ENCODE results near the gene KIF15. TPM values are rescaled to one million over a fixed set of nuclear protein-coding genes. Genes with fewer than 3 reads are reported as not detected.

KIF15 gene
- total RNA-seq, 1 experiment from 2014 or later = 20.9 TPM

GRCh38 chr3:44845528-44846520, 84.2 kb downstream of the KIF15 start:
- TF ChIP-seq POLR2A (IDR thresholded peaks at IDR 0.05; ENCODE audit: borderline replicate concordance, extremely low read depth, insufficient read depth, insufficient read length) (no peak), FOSL1 (IDR thresholded peaks at IDR 0.05; ENCODE audit: low read depth) (no peak), EZH2 (IDR thresholded peaks at IDR 0.05) (no peak), SIN3A (IDR thresholded peaks at IDR 0.05; ENCODE audit: low read depth) (no peak), TCF7L2 (IDR thresholded peaks at IDR 0.05; ENCODE audit: borderline replicate concordance, extremely low read depth, insufficient read depth, insufficient read length) (no peak), JUND (IDR thresholded peaks at IDR 0.05) (no peak), CBX3 (IDR thresholded peaks at IDR 0.05; ENCODE audit: low read depth) (no peak), EZH2phosphoT487 (IDR thresholded peaks at IDR 0.05; ENCODE audit: borderline replicate concordance) (no peak), ATF3 (IDR thresholded peaks at IDR 0.05) (no peak), ZFX (IDR thresholded peaks at IDR 0.05) (no peak), ZNF274 (IDR thresholded peaks at IDR 0.05; ENCODE audit: low read depth, low read length) (no peak), SRF (IDR thresholded peaks at IDR 0.05; ENCODE audit: low read depth) (no peak), REST (IDR thresholded peaks at IDR 0.05; ENCODE audit: low read depth) (no peak), MAX (IDR thresholded peaks at IDR 0.05) (no peak), POLR2AphosphoS5 (IDR thresholded peaks at IDR 0.05; ENCODE audit: low read depth, low read length) (no peak)
- intact Hi-C loops (cut with micrococcal nuclease) = no loop called here
- Histone ChIP-seq H3K9me2 (ENCODE audit: insufficient read depth) (no peaks in the 10 kb centered on the region), H3K79me2 (ENCODE audit: insufficient read depth, low read length) (no peaks in the 10 kb centered on the region), H4K20me1 (ENCODE audit: insufficient read depth) (no peaks in the 10 kb centered on the region), H3K4me3 (replicated peaks in 1 of 2; ENCODE audit: low read depth in 1 of 2, low read length in 2 of 2) (no peak overlapping the region), H3K4me1 (ENCODE audit: control insufficient read depth in 1 of 2, insufficient read depth in 2 of 2, low read length in 2 of 2) (no peaks in the 10 kb centered on the region), H2AFZ (ENCODE audit: low read depth, low read length, poor library complexity, severe bottlenecking) (no peak overlapping the region), H3K9me3 (ENCODE audit: control insufficient read depth in 1 of 2, insufficient read depth in 1 of 2, low read depth in 1 of 2, low read length in 2 of 2) (no peaks in the 10 kb centered on the region), H3K36me3 (ENCODE audit: control insufficient read depth in 1 of 2, insufficient read depth in 2 of 2, low read length in 2 of 2) (peaks cover 11 to 34% of the 10 kb centered on the region in 2 experiments), H3K4me2 (ENCODE audit: low read length) (no peak overlapping the region), H3K27me3 (ENCODE audit: insufficient read depth, low read length) (no peaks in the 10 kb centered on the region), H3K9ac (ENCODE audit: low read length) (no peak overlapping the region), H3K27ac (ENCODE audit: low read depth, low read length) (no peak overlapping the region)
- CTCF ChIA-PET = no interaction called here
- RAD21 ChIA-PET (ENCODE audit: low non-redundant PET in 1 of 2, low total read pairs in 2 of 2, uncharacterized antibody in 2 of 2, unreplicated experiment in 2 of 2) = no interaction called here
- POLR2A ChIA-PET = no interaction called here
- no peak for DNase-seq (ENCODE audit: low read depth, low spot score)
- no TSS peak for BruUV-seq (replicated peaks)
- no peak for ATAC-seq
